ENCODE measurements around the gene FRK. TPM values are rescaled to one million over a fixed set of nuclear protein-coding genes. Genes with fewer than 3 reads are reported as not detected.
"Not testable (repeated sequence)": the region's sequence is repeated elsewhere in the genome, so short reads cannot be mapped to it uniquely, and the experiment has no call there.

The FRK gene
- total and polyA plus RNA-seq, 3 donors from 2014 or later: 1.5 to 3.7 (median 2.5) TPM

DNA sequence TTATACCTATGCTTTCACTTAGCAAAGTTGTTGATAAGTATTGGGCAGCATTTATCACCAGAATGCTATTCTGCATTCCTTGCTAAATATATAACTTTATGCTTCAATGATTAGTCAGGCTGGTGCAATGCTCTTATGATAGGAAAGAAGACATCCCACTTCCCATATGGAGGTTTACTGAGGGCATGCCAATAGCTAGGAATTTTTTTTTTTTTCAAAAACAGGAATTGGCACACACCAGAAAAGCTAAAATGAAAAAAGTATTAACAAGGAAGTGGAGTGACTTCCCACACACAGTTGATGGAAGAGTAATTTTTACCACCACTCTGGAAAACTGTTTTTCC is 90.8 kb downstream of the FRK start:
- TF ChIP-seq POLR2A (IDR thresholded peaks at IDR 0.05): no peak
- TF ChIP-seq, protein P1, sequence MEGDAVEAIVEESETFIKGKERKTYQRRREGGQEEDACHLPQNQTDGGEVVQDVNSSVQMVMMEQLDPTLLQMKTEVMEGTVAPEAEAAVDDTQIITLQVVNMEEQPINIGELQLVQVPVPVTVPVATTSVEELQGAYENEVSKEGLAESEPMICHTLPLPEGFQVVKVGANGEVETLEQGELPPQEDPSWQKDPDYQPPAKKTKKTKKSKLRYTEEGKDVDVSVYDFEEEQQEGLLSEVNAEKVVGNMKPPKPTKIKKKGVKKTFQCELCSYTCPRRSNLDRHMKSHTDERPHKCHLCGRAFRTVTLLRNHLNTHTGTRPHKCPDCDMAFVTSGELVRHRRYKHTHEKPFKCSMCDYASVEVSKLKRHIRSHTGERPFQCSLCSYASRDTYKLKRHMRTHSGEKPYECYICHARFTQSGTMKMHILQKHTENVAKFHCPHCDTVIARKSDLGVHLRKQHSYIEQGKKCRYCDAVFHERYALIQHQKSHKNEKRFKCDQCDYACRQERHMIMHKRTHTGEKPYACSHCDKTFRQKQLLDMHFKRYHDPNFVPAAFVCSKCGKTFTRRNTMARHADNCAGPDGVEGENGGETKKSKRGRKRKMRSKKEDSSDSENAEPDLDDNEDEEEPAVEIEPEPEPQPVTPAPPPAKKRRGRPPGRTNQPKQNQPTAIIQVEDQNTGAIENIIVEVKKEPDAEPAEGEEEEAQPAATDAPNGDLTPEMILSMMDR (IDR thresholded peaks at IDR 0.05): no peak
- H3K27ac ChIP-seq: no peak overlapping the region
- DNase-seq: no peak
- no peaks in the 10 kb centered on the region for H3K4me1 ChIP-seq
- intact Hi-C loops (cut with DNase I; ENCODE audit: low total_unique reads): no loop called here
- no peaks in the 10 kb centered on the region for H3K9me3 ChIP-seq
- H3K27me3 ChIP-seq: no peaks in the 10 kb centered on the region
- H3K4me3 ChIP-seq: no peak overlapping the region
- H3K36me3 ChIP-seq (ENCODE audit: low read depth, missing control alignments): no peaks in the 10 kb centered on the region

DNA sequence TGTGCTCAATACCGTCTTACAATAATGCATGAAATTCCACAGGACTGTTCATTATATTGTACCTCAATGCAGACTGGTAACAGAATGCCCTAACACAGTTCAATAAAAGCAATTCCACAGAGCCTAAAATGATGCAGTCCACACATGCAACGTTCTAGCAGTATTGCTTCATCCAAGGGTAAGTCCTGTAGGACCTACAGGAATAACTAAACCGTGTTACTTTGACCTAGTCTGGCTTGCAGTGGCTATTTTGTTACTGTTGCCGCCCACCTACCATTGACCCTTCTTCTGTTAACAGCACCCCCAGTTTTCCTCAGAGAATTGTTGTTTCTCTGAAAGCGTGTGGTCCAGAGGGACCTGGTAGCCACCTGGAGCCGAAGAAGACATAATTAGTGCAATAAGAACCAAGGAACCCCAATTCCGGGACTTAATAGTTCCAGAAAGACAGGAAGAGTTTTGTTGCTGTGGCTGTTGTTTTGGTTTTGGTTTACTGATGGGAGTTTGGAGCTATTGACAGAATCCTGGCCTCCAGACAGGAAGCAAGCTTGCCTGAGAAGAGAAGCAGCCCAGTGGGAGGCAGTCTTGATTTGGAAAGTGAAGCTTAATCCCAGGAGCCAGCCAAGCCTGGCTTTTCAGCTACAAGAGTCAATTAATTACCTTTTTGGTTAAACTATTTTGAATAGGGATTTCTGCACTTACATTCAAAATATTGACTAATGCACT is 91.3 kb downstream of the FRK start:
- no peak for DNase-seq
- Histone ChIP-seq H3K9me3 (no peaks in the 10 kb centered on the region), H3K27me3 (no peaks in the 10 kb centered on the region), H3K27ac (no peak overlapping the region), H3K4me3 (no peak overlapping the region), H3K4me1 (no peaks in the 10 kb centered on the region), H3K36me3 (ENCODE audit: low read depth, missing control alignments) (no peaks in the 10 kb centered on the region)
- no peak for TF ChIP-seq POLR2A (IDR thresholded peaks at IDR 0.05)
- TF ChIP-seq, protein P1 (IDR thresholded peaks at IDR 0.05): no peak
- intact Hi-C loops (cut with DNase I; ENCODE audit: low total_unique reads): no loop called here
- WGBS, 2 donors: 76 to 84% methylated on average over 7 of the region's 7 CpGs

DNA sequence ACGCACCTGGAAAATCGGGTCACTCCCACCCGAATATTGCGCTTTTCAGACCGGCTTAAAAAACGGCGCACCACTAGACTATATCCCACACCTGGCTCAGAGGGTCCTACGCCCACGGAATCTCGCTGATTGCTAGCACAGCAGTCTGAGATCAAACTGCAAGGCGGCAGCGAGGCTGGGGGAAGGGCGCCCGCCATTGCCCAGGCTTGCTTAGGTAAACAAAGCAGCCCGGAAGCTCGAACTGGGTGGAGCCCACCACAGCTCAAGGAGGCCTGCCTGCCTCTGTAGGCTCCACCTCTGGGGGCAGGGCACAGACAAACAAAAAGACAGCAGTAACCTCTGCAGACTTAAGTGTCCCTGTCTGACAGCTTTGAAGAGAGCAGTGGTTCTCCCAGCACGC is 100.4 kb downstream of the FRK start:
- H3K36me3 ChIP-seq (ENCODE audit: low read depth, missing control alignments); H3K27ac ChIP-seq; DNase-seq; H3K4me3 ChIP-seq; H3K9me3 ChIP-seq; intact Hi-C loops (cut with DNase I; ENCODE audit: low total_unique reads); H3K27me3 ChIP-seq; H3K4me1 ChIP-seq: not testable (repeated sequence)
- WGBS, 2 donors: 81% methylated on average over 14 of the region's 17 CpGs; no CpG with 5 or more reads in 1 of the 2 donors

DNA sequence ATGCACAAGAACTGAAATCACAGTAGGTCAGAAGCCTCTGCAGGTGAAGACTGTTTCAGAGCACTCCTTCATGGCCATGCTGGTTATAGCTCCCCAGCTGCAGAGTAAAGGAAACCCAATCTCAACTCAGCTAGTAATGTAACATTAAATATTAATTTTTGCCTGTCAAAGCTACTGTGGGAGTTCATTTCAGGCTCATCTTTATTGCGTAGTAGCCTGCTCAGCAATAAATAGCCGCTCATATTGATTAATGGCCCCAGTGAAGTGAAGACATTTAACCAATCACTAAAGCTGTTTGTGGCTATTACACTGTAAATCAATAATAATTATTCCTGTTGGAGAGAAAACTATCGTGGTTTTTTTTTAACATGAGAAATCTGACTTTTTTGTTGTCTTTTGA is 101.7 kb downstream of the FRK start:
- no peak overlapping the region for H3K27ac ChIP-seq
- H3K27me3 ChIP-seq: no peaks in the 10 kb centered on the region
- H3K36me3 ChIP-seq (ENCODE audit: low read depth, missing control alignments): no peaks in the 10 kb centered on the region
- H3K4me1 ChIP-seq: no peaks in the 10 kb centered on the region
- H3K9me3 ChIP-seq: no peaks in the 10 kb centered on the region
- intact Hi-C loops (cut with DNase I; ENCODE audit: low total_unique reads): no loop called here
- no peak for DNase-seq
- H3K4me3 ChIP-seq: no peak overlapping the region
- no peak for TF ChIP-seq POLR2A (IDR thresholded peaks at IDR 0.05)
- TF ChIP-seq, protein P1 (IDR thresholded peaks at IDR 0.05): no peak
- 46 to 52% methylated on average over 3 of the region's 3 CpGs for WGBS, 2 donors

DNA sequence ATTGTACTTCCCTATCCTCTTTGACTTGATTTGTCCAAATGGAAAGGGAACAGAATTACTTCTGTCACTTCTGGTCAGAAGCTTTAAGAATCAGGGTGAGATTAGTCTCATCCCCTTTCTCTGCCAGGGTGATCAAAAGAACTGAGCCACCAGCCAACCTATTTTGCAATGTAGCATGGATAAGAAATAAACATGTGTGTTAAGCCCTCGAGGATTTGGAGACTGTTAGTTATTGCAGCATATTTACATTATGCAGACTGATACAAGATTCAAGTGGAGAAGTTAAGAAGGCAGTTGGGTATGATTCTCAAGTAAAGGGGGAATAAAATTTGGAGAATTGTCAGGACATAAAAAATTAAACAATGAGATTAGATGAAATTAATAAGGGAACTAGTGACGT is 106.0 kb downstream of the FRK start:
- DNase-seq: no peak
- Histone ChIP-seq H3K9me3 (no peaks in the 10 kb centered on the region), H3K27ac (no peak overlapping the region), H3K27me3 (no peaks in the 10 kb centered on the region), H3K4me1 (no peaks in the 10 kb centered on the region), H3K36me3 (ENCODE audit: low read depth, missing control alignments) (no peaks in the 10 kb centered on the region), H3K4me3 (no peak overlapping the region)
- TF ChIP-seq, protein P1 (IDR thresholded peaks at IDR 0.05): no peak
- TF ChIP-seq POLR2A (IDR thresholded peaks at IDR 0.05): no peak
- 88 to 90% methylated on average over 2 of the region's 2 CpGs for WGBS, 2 donors
- intact Hi-C loops (cut with DNase I; ENCODE audit: low total_unique reads): no loop called here

Measured in testis (tissue), 3 donors.